MM.1S (cell line): ENCODE data around the gene LEP.

Source experiments
- CTCF ChIP-seq: fragments of 300-600 bp; sonication (generic); IDR thresholded peaks from 2 replicates; pipeline ENCODE4 v1.5.1; 2016; ENCODE audit warnings: antibody characterized with exemption, low read length, mixed read lengths
- EZH2 ChIP-seq: fragments of 300-600 bp; sonication (generic); optimal IDR thresholded peaks from 2 replicates; pipeline ENCODE3; 2017; ENCODE audit warnings: low read depth, mild to moderate bottlenecking, antibody characterized with exemption, low read length, mixed read lengths

- no peak for TF ChIP-seq EZH2
- TF ChIP-seq CTCF = no peak
Measured at GRCh38 chr7:128244861-128245260, 3.8 kb downstream of the LEP start.
